Natural killer cell (primary cell): ENCODE results near the gene HNRNPH1. TPM values are rescaled to one million over a fixed set of nuclear protein-coding genes. Genes with fewer than 3 reads are reported as not detected.
"Not testable (repeated sequence)": the region's sequence is repeated elsewhere in the genome, so short reads cannot be mapped to it uniquely, and the experiment has no call there.

Experiments used
- ATAC-seq, 3 donors: fragments of 150-1000 bp in 2 of 3; fragments of 200-7000 bp in 1 of 3; cut with Tn5 transposase; 1 replicate in 1 of 3; 2 replicates in 2 of 3; pipeline ENCODE4 v1.10.0; 2021; ENCODE audit warnings: mild to moderate bottlenecking in 2 of 3, moderate library complexity in 2 of 3
- DNase-seq, 2 donors: peaks; one replicate each; pipeline versions ENCODE4 v3.0.0 to v3.0.0-alpha.2; 2013 to 2021; ENCODE audit warnings: mixed read lengths in 1 of 2
- H3K27ac ChIP-seq: one replicate; pipeline ENCODE4 v1.5.1; 2013; ENCODE audit warnings: mild to moderate bottlenecking, low read length
- H3K27me3 ChIP-seq: one replicate; pipeline ENCODE4 v1.6.1; 2013; ENCODE audit warnings: low read length; ENCODE audit not compliant: control insufficient read depth, insufficient read depth
- H3K36me3 ChIP-seq: one replicate; pipeline ENCODE4 v1.6.1; 2013; ENCODE audit warnings: low read length; ENCODE audit not compliant: control insufficient read depth, insufficient read depth
- H3K4me1 ChIP-seq: one replicate; pipeline ENCODE4 v1.6.1; 2013; ENCODE audit warnings: low read length; ENCODE audit not compliant: control insufficient read depth, insufficient read depth
- H3K4me3 ChIP-seq: one replicate; pipeline ENCODE4 v1.5.1; 2013; ENCODE audit warnings: low read length
- H3K9me3 ChIP-seq: one replicate; pipeline ENCODE4 v1.6.1; 2013; ENCODE audit warnings: low read length; ENCODE audit not compliant: control insufficient read depth, insufficient read depth
- H3K27ac Mint-ChIP-seq, 2 donors: one replicate each; pipeline ENCODE4 v1.8.0; 2022; ENCODE audit warnings: mild to moderate bottlenecking in 2 of 2, mixed read lengths in 2 of 2, moderate library complexity in 1 of 2
- H3K27me3 Mint-ChIP-seq, 2 donors: one replicate each; pipeline ENCODE4 v1.8.0; 2022; ENCODE audit warnings: low read depth in 2 of 2, mixed read lengths in 2 of 2
- H3K36me3 Mint-ChIP-seq: one replicate; pipeline ENCODE4 v1.8.0; 2022; ENCODE audit warnings: mixed read lengths
- H3K4me1 Mint-ChIP-seq, 2 donors: one replicate each; pipeline ENCODE4 v1.8.0; 2022; ENCODE audit warnings: mixed read lengths in 2 of 2
- H3K4me3 Mint-ChIP-seq: one replicate; pipeline ENCODE4 v1.8.0; 2022; ENCODE audit warnings: mild to moderate bottlenecking, moderate library complexity, mixed read lengths
- H3K9me3 Mint-ChIP-seq, 2 donors: one replicate each; pipeline ENCODE4 v1.8.0; 2022; ENCODE audit warnings: mixed read lengths in 2 of 2
- CTCF ChIP-seq: fragments of 200-600 bp; IDR thresholded peaks from one replicate; pipeline ENCODE4 v1.8.0; 2022; ENCODE audit warnings: antibody characterized with exemption
- WGBS: methylation state at CpG from one replicate; pipeline ENCODE4 v1.1.7; 2013; ENCODE audit warnings: missing lambda C conversion rate; ENCODE audit not compliant: insufficient coverage; 5-methylcytosine and 5-hydroxymethylcytosine counted together
- intact Hi-C: fragments of 100-400 bp; cut with micrococcal nuclease; formaldehyde crosslinking; loops from one replicate; pipeline ENCODE4 v1.14.2; 2022
- total RNA-seq, 4 donors: library from RNA; stranded (reverse); fragments of 120-200 nt in 1 of 4; gene quantifications; one replicate each; pipeline versions ENCODE4 v1.2.3 to v1.2.4, GENCODE V29; 2013 to 2022

Gene HNRNPH1, protein sequence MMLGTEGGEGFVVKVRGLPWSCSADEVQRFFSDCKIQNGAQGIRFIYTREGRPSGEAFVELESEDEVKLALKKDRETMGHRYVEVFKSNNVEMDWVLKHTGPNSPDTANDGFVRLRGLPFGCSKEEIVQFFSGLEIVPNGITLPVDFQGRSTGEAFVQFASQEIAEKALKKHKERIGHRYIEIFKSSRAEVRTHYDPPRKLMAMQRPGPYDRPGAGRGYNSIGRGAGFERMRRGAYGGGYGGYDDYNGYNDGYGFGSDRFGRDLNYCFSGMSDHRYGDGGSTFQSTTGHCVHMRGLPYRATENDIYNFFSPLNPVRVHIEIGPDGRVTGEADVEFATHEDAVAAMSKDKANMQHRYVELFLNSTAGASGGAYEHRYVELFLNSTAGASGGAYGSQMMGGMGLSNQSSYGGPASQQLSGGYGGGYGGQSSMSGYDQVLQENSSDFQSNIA
- total RNA-seq = 1,000 to 10,000 TPM; 1,749 to 2,212 (median 1,853) TPM
- total RNA-seq (2013) = 1,435 TPM

DNA sequence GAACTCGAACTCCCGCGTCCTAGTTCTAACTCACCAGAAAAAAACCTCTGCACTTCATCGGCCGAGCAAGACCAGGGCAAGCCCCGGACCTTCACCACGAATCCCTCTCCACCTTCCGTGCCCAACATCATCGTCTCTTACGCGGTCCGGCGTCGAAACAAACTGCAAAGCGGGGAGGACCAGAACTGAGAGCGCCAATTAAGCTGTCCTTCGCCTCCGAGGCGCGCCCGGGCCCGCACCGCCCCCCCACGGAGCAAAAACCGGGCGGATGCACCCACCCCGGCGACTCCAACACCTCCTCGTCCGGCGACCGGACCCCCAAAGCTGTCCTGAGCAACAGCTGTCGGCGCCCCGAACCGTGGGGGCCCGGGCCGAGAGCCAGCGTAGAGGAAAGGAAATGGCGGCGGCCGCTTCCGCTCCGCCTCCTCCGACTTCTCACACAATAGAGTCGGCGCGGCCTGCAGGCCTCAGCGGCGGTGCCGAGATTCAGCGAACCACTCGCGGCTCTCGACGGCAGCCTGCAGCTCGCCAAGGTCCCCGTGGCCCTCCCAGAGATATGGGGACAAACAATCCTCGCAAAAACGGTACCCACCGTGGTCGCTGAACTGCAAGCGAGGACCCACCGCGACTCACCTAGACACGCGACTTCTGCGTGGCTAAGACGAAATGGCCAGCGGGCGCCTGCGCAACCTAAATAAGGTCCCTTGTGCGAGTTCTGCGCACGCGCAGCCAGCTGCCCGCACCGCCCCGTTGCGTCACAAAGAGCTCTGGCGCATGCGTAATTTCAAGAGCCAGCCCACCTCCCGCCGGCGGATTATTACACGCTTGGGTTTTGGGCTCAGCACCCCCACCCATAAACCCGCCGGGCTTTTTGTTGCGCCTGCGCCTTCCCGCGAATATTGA is at the start of gene HNRNPH1:
HNRNPH1 (minus strand) TSS at position 669 of the 903 bp plus-strand sequence; CDS start at position 131, 538 bp downstream.
- no peaks in the 10 kb centered on the region for H3K9me3 ChIP-seq
- peak within 1 kb of the TSS; percentile 98 for H3K27ac ChIP-seq
- ATAC-seq (peak; percentile 71 to 87 (median 77)), DNase-seq (peak; percentile 98 to 99)
- WGBS = under 1% methylated on average over 92 of the region's 92 CpGs
- no peak for TF ChIP-seq CTCF
- H3K4me3 ChIP-seq = peak within 1 kb of the TSS; percentile 100
- H3K36me3 ChIP-seq = peaks cover 38% of the 10 kb centered on the region
- H3K36me3 Mint-ChIP-seq = peaks cover 31% of the 10 kb centered on the region
- H3K27me3 Mint-ChIP-seq = no peaks in the 10 kb centered on the region
- intact Hi-C loops = loop anchor here (1.0 to 10.0 kb wide), 4 partner anchors 66 to 196 kb away; partner anchors contain the start of genes CANX and MAML1
- H3K4me1 ChIP-seq = peaks cover 27% of the 10 kb centered on the region
- no peaks in the 10 kb centered on the region for H3K9me3 Mint-ChIP-seq
- peaks cover 64% of the 10 kb centered on the region in 2 donors for H3K4me1 Mint-ChIP-seq
- H3K27ac Mint-ChIP-seq = peak within 1 kb of the TSS; percentile 98 to 99
- no peaks in the 10 kb centered on the region for H3K27me3 ChIP-seq
- H3K4me3 Mint-ChIP-seq = peak within 1 kb of the TSS; percentile 97

DNA sequence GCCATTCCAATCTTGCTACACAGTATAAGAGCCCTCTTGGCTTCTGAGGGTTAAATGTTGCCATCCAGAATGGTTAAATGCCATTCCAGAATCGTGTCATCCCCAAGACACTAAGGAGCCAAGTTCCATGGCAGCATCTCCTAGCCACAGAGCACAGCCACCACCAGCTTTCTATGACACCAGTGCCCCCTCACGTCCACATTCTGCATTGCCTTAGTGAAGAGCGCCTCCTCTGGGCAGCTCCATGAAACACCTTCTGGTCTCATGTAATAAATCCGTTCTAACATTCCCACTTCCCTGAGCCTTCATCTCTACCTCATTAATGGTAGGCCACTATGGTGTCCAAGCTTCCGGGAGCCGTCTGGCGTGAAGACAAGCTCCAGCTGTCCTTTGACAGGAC is 44.9 kb upstream of the HNRNPH1 start:
- Histone ChIP-seq H3K27ac (no peak overlapping the region), H3K4me3 (no peak overlapping the region), H3K9me3 (no peaks in the 10 kb centered on the region), H3K36me3 (no peaks in the 10 kb centered on the region), H3K27me3 (no peaks in the 10 kb centered on the region), H3K4me1 (no peaks in the 10 kb centered on the region)
- WGBS = 74% methylated on average over 7 of the region's 7 CpGs
- intact Hi-C loops = loop anchor here (5.0 kb wide), 1 partner anchor 501 kb away; no protein-coding TSS in a partner anchor
- TF ChIP-seq CTCF = peak; percentile 71
- no peak overlapping the region for H3K27ac Mint-ChIP-seq
- no peak overlapping the region for H3K4me3 Mint-ChIP-seq
- no peaks in the 10 kb centered on the region for H3K36me3 Mint-ChIP-seq
- H3K4me1 Mint-ChIP-seq = peaks cover 4 to 5% of the 10 kb centered on the region in 2 donors
- H3K27me3 Mint-ChIP-seq = no peaks in the 10 kb centered on the region
- no peaks in the 10 kb centered on the region for H3K9me3 Mint-ChIP-seq
- ATAC-seq (peak; percentile 72 to 96 (median 80)), DNase-seq (peak in 1 of 2 donors; percentile 70)

DNA sequence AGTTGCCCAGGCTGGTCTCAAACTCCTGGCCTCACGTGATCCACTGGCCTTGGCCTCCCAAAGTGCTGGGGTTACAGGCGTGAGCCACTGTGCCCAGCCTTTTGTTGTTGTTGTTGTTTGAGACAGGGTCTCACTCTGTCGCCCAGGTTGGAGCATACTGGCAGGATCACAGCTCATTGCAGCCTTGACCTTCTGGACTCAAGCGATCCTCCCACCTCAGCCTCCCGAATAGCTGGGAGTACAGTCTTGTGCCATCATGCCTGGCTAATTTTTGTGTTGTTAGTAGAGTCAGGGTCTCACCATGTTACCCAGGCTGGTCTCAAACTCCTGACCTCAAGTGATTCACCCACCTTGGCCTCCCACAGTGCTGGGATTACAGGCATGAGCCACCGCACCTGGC is 38.2 kb upstream of the HNRNPH1 start:
- not testable (repeated sequence) for H3K27me3 Mint-ChIP-seq, H3K4me3 Mint-ChIP-seq

DNA sequence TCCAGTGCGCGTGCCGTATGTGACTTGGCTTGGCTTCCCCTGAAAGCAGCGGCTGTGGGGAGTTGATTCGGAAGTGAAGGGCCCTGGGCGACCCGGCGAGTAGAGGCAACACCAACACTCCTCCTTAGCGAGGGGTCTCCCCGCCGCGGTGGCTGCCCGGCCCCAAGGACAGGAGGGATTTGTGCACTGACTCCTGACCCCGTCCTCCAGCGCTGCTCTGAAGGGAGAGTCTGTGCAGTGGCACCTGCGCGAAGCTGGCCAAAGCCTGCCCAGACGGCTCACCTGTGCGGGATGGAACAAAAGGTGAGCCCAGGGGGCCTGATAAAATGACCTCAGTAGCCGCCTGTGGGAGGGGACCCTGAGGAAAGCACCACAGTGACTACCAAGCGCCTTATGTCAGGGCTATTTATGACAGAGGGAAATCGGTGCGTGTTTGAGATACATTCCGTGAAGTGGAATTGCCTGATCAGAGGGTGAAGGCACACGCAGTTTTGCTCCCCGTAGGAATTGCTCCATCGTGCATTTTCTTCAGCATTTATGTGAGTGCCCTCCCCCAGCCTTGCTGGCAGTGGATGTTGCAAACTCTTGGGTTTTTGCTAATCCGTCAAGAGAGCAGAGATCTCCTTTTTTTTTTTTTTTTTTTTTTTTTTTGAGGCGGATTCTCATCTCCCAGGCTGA is 34.8 kb upstream of the HNRNPH1 start:
- peak overlapping the region; percentile 9 for H3K4me3 ChIP-seq

More for the DNA sequence above, 38.2 kb upstream of the HNRNPH1 start:
- H3K36me3 Mint-ChIP-seq, H3K9me3 Mint-ChIP-seq, H3K27ac ChIP-seq, H3K27ac Mint-ChIP-seq, H3K27me3 ChIP-seq, H3K4me3 ChIP-seq, ATAC-seq, H3K36me3 ChIP-seq, H3K4me1 Mint-ChIP-seq, H3K9me3 ChIP-seq, DNase-seq, intact Hi-C loops: not testable (repeated sequence)
- WGBS = 88% methylated on average over 6 of the region's 6 CpGs
- H3K4me1 ChIP-seq = peaks cover 13% of the 10 kb centered on the region

GRCh38 chr5:179657302-179658178 is 34.1 kb upstream of the HNRNPH1 start:
- intact Hi-C loops, DNase-seq, H3K4me3 Mint-ChIP-seq, H3K36me3 ChIP-seq, H3K9me3 ChIP-seq, H3K4me1 Mint-ChIP-seq, H3K27me3 Mint-ChIP-seq, H3K27ac ChIP-seq, H3K27me3 ChIP-seq, H3K36me3 Mint-ChIP-seq, H3K27ac Mint-ChIP-seq, H3K9me3 Mint-ChIP-seq, H3K4me3 ChIP-seq: not testable (repeated sequence)
- WGBS = no CpG with 5 or more reads among the region's 50 CpGs
- peaks cover 13% of the 10 kb centered on the region for H3K4me1 ChIP-seq
- ATAC-seq = peak; percentile 95 to 97 (median 96)

More for the DNA sequence above, 34.8 kb upstream of the HNRNPH1 start:
- H3K27ac Mint-ChIP-seq, H3K9me3 Mint-ChIP-seq, H3K27ac ChIP-seq, H3K36me3 Mint-ChIP-seq, H3K9me3 ChIP-seq, H3K27me3 Mint-ChIP-seq, H3K36me3 ChIP-seq, H3K27me3 ChIP-seq, H3K4me1 Mint-ChIP-seq, intact Hi-C loops: not testable (repeated sequence)
- ATAC-seq = peak; percentile 67 to 74 (median 73)
- DNase-seq = peak in 1 of 2 donors; percentile 46
- 21% methylated on average over 10 of the region's 29 CpGs for WGBS
- peaks cover 13% of the 10 kb centered on the region for H3K4me1 ChIP-seq
- H3K4me3 Mint-ChIP-seq = peak overlapping the region; percentile 75
